Tibial nerve (tissue), 4 donors: ENCODE data around the gene CLIP2.

Experiments
- EP300 ChIP-seq, 2 donors: sonication (generic); formaldehyde crosslinking; IDR thresholded peaks; one replicate each; pipeline ENCODE4 v1.6.1; 2017; ENCODE audit warnings: antibody characterized with exemption in 2 of 2, mild to moderate bottlenecking in 1 of 2
- POLR2A ChIP-seq, 2 donors: fragments of 450-650 bp; IDR thresholded peaks; one replicate each; pipeline ENCODE4 v1.6.1; 2017; ENCODE audit warnings: antibody characterized with exemption in 2 of 2, mild to moderate bottlenecking in 2 of 2, moderate library complexity in 2 of 2
- TF ChIP-seq, protein P1 (sequence below), 5 experiments: fragments of 200-600 bp in 3 of 5; fragments of 450-650 bp in 2 of 5; sonication (generic) in 3 of 5; IDR thresholded peaks; one replicate each; pipeline ENCODE4 v1.5.1; 2016 to 2019; ENCODE audit warnings: antibody characterized with exemption in 5 of 5, mild to moderate bottlenecking in 3 of 5, moderate library complexity in 2 of 5

DNA sequence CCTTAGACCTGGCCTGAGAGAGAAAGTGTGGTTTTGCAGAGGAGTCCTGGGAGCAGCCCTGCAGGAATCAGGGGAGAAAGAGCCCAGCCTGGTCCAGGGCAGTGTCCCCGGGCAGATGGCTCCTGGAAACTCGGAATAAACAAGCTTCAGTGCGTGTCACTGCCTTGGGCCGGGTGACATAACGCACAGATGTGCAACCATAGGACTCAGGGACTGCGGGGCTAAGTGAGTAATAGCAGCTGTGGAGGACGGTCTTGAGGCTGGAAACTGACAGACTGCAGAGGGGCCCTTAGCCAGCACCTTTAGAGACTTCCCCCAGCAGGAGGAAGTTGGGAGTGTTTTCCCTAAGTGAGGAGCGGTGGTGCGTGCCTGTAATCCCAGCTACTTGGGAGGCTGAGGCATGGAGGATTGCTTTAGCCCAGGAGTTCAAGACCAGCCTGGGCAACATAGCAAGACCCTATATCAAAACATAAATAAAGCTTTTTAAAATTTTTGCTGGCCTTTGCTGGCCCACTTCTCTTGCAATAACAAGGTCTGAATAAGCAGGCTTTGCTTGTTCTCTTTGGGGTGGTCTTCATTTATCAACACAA, 5.3 kb upstream of the CLIP2 start:
- TF ChIP-seq, protein P1, sequence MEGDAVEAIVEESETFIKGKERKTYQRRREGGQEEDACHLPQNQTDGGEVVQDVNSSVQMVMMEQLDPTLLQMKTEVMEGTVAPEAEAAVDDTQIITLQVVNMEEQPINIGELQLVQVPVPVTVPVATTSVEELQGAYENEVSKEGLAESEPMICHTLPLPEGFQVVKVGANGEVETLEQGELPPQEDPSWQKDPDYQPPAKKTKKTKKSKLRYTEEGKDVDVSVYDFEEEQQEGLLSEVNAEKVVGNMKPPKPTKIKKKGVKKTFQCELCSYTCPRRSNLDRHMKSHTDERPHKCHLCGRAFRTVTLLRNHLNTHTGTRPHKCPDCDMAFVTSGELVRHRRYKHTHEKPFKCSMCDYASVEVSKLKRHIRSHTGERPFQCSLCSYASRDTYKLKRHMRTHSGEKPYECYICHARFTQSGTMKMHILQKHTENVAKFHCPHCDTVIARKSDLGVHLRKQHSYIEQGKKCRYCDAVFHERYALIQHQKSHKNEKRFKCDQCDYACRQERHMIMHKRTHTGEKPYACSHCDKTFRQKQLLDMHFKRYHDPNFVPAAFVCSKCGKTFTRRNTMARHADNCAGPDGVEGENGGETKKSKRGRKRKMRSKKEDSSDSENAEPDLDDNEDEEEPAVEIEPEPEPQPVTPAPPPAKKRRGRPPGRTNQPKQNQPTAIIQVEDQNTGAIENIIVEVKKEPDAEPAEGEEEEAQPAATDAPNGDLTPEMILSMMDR (IDR thresholded peaks at IDR 0.05): no peak
- no peak for TF ChIP-seq POLR2A (IDR thresholded peaks at IDR 0.05)
- TF ChIP-seq EP300 (IDR thresholded peaks at IDR 0.05): no peak
